OCI-LY1 (cell line): ENCODE results near the gene RBKS.

ENCODE experiments used
- CTCF ChIP-seq: fragments of 200-600 bp; sonication (generic), shearing (Covaris generic); IDR thresholded peaks from 2 replicates; pipeline ENCODE4 v1.5.1; 2017; ENCODE audit warnings: mild to moderate bottlenecking, antibody characterized with exemption, low read length, moderate library complexity, mixed read lengths
- EZH2 ChIP-seq: fragments of 200-600 bp; sonication (generic), shearing (Covaris generic); IDR thresholded peaks from 2 replicates; pipeline ENCODE4 v1.8.0; 2017; ENCODE audit warnings: borderline replicate concordance, mixed run types, mild to moderate bottlenecking, antibody characterized with exemption, low read length, moderate library complexity, mixed read lengths

- TF ChIP-seq CTCF = no peak
- TF ChIP-seq EZH2 = no peak
Observed at GRCh38 chr2:27901234-27901633, 11.0 kb upstream of the RBKS start.
